GM23248 (cell line): ENCODE results near the gene PPP2R2D. TPM values are rescaled to one million over a fixed set of nuclear protein-coding genes. Genes with fewer than 3 reads are reported as not detected.

ENCODE experiments used
- DNase-seq: peaks from one replicate; pipeline ENCODE4 v3.0.0-alpha.2; 2015
- H2AFZ ChIP-seq: fragments of 200-600 bp; sonication (generic); 2 replicates; pipeline ENCODE4 v1.6.1; 2016; ENCODE audit warnings: antibody characterized with exemption
- H3F3A ChIP-seq: fragments of 200-600 bp; sonication (generic); 2 replicates; pipeline ENCODE4 v1.6.1; 2016; ENCODE audit warnings: mild to moderate bottlenecking, antibody characterized with exemption, mixed run types; ENCODE audit not compliant: insufficient read depth
- H3K27ac ChIP-seq: fragments of 200-600 bp; sonication (generic); 2 replicates; pipeline ENCODE4 v1.5.1; 2016; ENCODE audit warnings: mild to moderate bottlenecking
- H3K27me3 ChIP-seq: fragments of 200-600 bp; sonication (generic); replicated peaks from 2 replicates; pipeline ENCODE4 v1.6.1; 2016; ENCODE audit warnings: mild to moderate bottlenecking; ENCODE audit not compliant: insufficient read depth
- H3K36me3 ChIP-seq: fragments of 200-600 bp; sonication (generic); 2 replicates; pipeline ENCODE4 v1.6.1; 2016; ENCODE audit warnings: low read depth, mild to moderate bottlenecking
- H3K4me1 ChIP-seq: fragments of 200-600 bp; sonication (generic); 2 replicates; pipeline ENCODE4 v1.6.1; 2016; ENCODE audit warnings: mild to moderate bottlenecking; ENCODE audit not compliant: insufficient read depth
- H3K4me2 ChIP-seq: fragments of 200-600 bp; sonication (generic); one replicate; pipeline ENCODE4 v1.6.1; 2016; ENCODE audit warnings: mild to moderate bottlenecking; ENCODE audit not compliant: unreplicated experiment
- H3K4me3 ChIP-seq: fragments of 200-600 bp; sonication (generic); 2 replicates; pipeline ENCODE4 v1.5.1; 2016; ENCODE audit warnings: mild to moderate bottlenecking
- H3K79me2 ChIP-seq: fragments of 200-600 bp; sonication (generic); 2 replicates; pipeline ENCODE4 v1.6.1; 2016; ENCODE audit warnings: mild to moderate bottlenecking; ENCODE audit not compliant: insufficient read depth
- H3K9ac ChIP-seq: fragments of 200-600 bp; sonication (generic); 2 replicates; pipeline ENCODE4 v1.6.1; 2016; ENCODE audit warnings: mild to moderate bottlenecking
- H3K9me2 ChIP-seq: fragments of 200-600 bp; sonication (generic); 2 replicates; pipeline ENCODE4 v1.6.1; 2016; ENCODE audit warnings: mixed run types, mild to moderate bottlenecking, moderate library complexity; ENCODE audit not compliant: insufficient read depth
- H3K9me3 ChIP-seq: fragments of 200-600 bp; sonication (generic); one replicate; pipeline ENCODE4 v1.6.1; 2017; ENCODE audit warnings: low read depth
- H4K20me1 ChIP-seq: fragments of 200-600 bp; sonication (generic); 2 replicates; pipeline ENCODE4 v1.6.0; 2016; ENCODE audit not compliant: insufficient read depth
- EZH2 ChIP-seq: fragments of 200-600 bp; sonication (generic); IDR thresholded peaks from 2 replicates; pipeline ENCODE4 v1.6.1; 2018; ENCODE audit warnings: antibody characterized with exemption, mild to moderate bottlenecking; ENCODE audit not compliant: insufficient read depth, poor library complexity, severe bottlenecking
- EZH2phosphoT487 ChIP-seq: fragments of 200-600 bp; sonication (generic); IDR thresholded peaks from 2 replicates; pipeline ENCODE4 v1.6.1; 2018; ENCODE audit warnings: antibody characterized with exemption, moderate library complexity, mild to moderate bottlenecking, low read depth; ENCODE audit not compliant: insufficient read depth
- WGBS, 2 experiments: methylation state at CpG; one replicate each; pipeline ENCODE4 v1.1.6; 2015 to 2017; ENCODE audit warnings: low lambda C conversion rate in 2 of 2, low coverage in 1 of 2; ENCODE audit errors: missing lambda C conversion rate in 2 of 2; 5-methylcytosine and 5-hydroxymethylcytosine counted together
- in situ Hi-C: fragments of 300-500 bp; cut with MboI; formaldehyde crosslinking; loops from 2 replicates; pipeline ENCODE4 v1.15.0; 2020
- polyA plus RNA-seq: library from polyadenylated mRNA; unstranded; fragments of >200 nt; fragmentation: Nextera tagmentation; extraction: Ambion mirVana; gene quantifications from 2 replicates; pipeline ENCODE4 v1.2.1, GENCODE V29; 2016
- total RNA-seq: library from RNA; depleted of rRNA; stranded (reverse); fragments of >200 nt; shearing (Covaris generic); gene quantifications from 2 replicates; pipeline ENCODE4 v1.2.3, GENCODE V29; 2014

The PPP2R2D gene
- total and polyA plus RNA-seq, 2 experiments from 2014 or later, result 18.5 to 26.2 TPM

DNA sequence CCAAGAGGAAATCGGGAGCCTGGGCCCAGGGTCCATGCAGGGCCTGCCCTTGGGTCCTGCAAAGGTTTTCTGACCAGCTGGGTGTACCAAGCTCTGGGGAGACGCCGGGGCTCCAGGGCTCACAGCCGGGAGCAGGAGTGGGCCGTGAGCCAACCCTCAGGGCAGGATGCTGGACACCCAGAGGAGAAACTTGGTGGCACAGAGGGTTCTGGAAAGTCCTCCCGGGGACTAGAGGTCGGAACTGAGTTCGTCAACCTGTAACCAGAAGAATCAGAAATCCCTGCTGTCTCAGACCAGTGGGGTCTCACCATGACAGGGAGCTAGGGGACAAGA lies 29.2 kb upstream of the PPP2R2D start:
- H3F3A ChIP-seq, result no peaks in the 10 kb centered on the region
- in situ Hi-C loops, result loop anchor here (10.0 kb wide), 1 partner anchor 1687 kb away; no protein-coding TSS in a partner anchor
- H3K9me3 ChIP-seq, result no peaks in the 10 kb centered on the region
- no peak overlapping the region for H2AFZ ChIP-seq
- no peaks in the 10 kb centered on the region for H3K9me2 ChIP-seq
- no peaks in the 10 kb centered on the region for H4K20me1 ChIP-seq
- H3K9ac ChIP-seq, result no peak overlapping the region
- no peak overlapping the region for H3K27ac ChIP-seq
- DNase-seq, result no peak
- peaks cover 6% of the 10 kb centered on the region for H3K27me3 ChIP-seq
- H3K36me3 ChIP-seq, result no peaks in the 10 kb centered on the region
- no peak for TF ChIP-seq EZH2
- TF ChIP-seq EZH2phosphoT487, result no peak
- 57 to 66% methylated on average over 8 of the region's 8 CpGs for WGBS, 2 experiments
- H3K4me2 ChIP-seq, result no peak overlapping the region
- no peak overlapping the region for H3K4me3 ChIP-seq
- H3K79me2 ChIP-seq, result no peaks in the 10 kb centered on the region
- no peaks in the 10 kb centered on the region for H3K4me1 ChIP-seq

DNA sequence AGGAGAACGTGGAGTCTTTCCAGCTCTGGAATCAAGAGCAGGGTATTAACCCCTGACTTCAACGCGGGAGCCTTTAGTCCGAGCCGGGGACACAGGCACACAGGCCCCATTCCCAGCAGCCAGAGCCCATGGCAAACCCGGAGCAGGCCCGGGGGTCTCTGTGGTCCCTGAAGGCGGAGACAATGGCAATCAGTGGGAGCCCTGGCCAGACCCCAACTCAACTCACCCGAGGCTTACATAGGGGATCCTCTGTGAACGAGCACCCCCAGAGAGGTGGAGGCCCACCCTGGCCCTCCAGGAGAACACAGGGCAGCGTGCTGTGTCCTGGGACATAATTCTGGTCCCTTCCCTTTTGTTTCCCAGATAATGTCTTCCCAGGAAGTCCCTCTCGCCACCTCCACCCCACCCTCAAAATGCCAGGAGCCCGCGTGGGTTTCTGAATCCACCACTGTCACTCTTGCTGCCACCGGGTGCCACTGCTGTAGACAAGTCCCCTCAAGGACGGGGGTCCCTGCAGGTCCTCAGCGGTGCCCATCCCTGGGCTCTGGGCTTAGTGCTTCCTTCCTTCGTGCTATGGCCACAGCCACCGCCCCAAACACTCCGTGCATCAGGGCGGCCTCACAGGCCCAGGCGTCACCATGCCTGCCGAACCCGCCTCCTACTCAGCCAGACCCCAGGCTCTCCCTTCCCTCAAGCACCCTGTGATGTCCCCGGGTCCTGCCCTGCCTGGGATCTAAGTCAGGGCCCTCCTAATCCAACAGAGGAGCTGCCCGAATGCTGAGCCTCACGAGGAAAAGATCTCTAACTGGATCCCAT lies 28.6 kb upstream of the PPP2R2D start:
- Histone ChIP-seq H3K9me2 (no peaks in the 10 kb centered on the region), H4K20me1 (no peaks in the 10 kb centered on the region), H3K36me3 (no peaks in the 10 kb centered on the region), H3K9ac (no peak overlapping the region), H3K9me3 (no peaks in the 10 kb centered on the region), H3K4me3 (no peak overlapping the region), H3K27me3 (peaks cover 10% of the 10 kb centered on the region), H3K4me1 (no peaks in the 10 kb centered on the region), H3K27ac (no peak overlapping the region), H2AFZ (no peak overlapping the region), H3F3A (no peaks in the 10 kb centered on the region), H3K4me2 (no peak overlapping the region), H3K79me2 (no peaks in the 10 kb centered on the region)
- TF ChIP-seq EZH2 (no peak), EZH2phosphoT487 (no peak)
- 59 to 65% methylated on average over 24 to 27 of the region's 27 CpGs for WGBS, 2 experiments
- in situ Hi-C loops, result loop anchor here (10.0 kb wide), 1 partner anchor 1687 kb away; no protein-coding TSS in a partner anchor
- no peak for DNase-seq

DNA sequence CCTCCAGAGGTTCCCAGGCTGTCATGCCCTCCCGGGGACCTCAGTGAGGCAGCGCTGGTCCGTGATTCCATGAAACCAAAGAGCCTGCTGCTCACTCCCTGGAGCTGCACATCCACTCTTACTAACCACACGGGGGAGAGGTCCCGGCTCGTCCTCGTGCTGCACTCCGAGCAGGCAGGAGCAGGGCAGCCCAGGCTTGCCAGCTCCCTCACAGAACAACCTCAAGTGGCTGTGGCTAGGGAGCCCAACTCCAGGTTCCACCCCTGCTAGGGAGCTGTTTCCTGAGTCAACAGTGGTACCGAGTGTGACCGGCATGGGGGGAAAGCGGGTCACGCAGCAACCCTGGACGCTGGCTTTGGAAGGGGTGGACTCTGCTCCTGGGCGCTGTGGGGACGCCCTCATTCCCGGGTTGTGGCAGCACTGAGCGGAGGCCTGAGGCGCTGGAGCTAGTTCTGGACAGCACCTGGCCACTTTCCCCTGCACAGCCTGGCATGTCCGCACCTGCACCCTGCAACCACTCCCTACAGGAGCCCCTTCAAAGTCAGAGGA lies 27.9 kb upstream of the PPP2R2D start:
- H3K27me3 ChIP-seq, result peaks cover 12% of the 10 kb centered on the region
- H3K79me2 ChIP-seq, result no peaks in the 10 kb centered on the region
- TF ChIP-seq EZH2 (no peak), EZH2phosphoT487 (no peak)
- no peaks in the 10 kb centered on the region for H4K20me1 ChIP-seq
- H3K9me2 ChIP-seq, result no peaks in the 10 kb centered on the region
- no peak overlapping the region for H3K9ac ChIP-seq
- H3K27ac ChIP-seq, result no peak overlapping the region
- H2AFZ ChIP-seq, result no peak overlapping the region
- H3K9me3 ChIP-seq, result no peaks in the 10 kb centered on the region
- H3K4me1 ChIP-seq, result no peaks in the 10 kb centered on the region
- DNase-seq, result no peak
- no peak overlapping the region for H3K4me2 ChIP-seq
- H3K36me3 ChIP-seq, result no peaks in the 10 kb centered on the region
- 51 to 53% methylated on average over 18 of the region's 19 CpGs for WGBS, 2 experiments
- in situ Hi-C loops, result loop anchor here (10.0 kb wide), 1 partner anchor 1688 kb away; no protein-coding TSS in a partner anchor
- H3K4me3 ChIP-seq, result no peak overlapping the region
- no peaks in the 10 kb centered on the region for H3F3A ChIP-seq

GRCh38 chr10:131874991-131875451 lies 25.8 kb upstream of the PPP2R2D start:
- peak; percentile 89 for DNase-seq
- Histone ChIP-seq H3K79me2 (no peaks in the 10 kb centered on the region), H2AFZ (no peak overlapping the region), H3K9ac (no peak overlapping the region), H3K4me1 (no peaks in the 10 kb centered on the region), H3K9me3 (no peaks in the 10 kb centered on the region), H3K36me3 (no peaks in the 10 kb centered on the region), H3K27ac (no peak overlapping the region), H4K20me1 (no peaks in the 10 kb centered on the region), H3K9me2 (no peaks in the 10 kb centered on the region), H3F3A (no peaks in the 10 kb centered on the region), H3K4me2 (no peak overlapping the region), H3K4me3 (no peak overlapping the region), H3K27me3 (peaks cover 12% of the 10 kb centered on the region)
- TF ChIP-seq EZH2 (no peak), EZH2phosphoT487 (no peak)
- in situ Hi-C loops, result loop anchor here (10.0 to 25.0 kb wide), 2 partner anchors 262 to 1690 kb away; no protein-coding TSS in a partner anchor
- 1 to 10% methylated on average over 15 to 17 of the region's 17 CpGs for WGBS, 2 experiments
